Measurements from ENCODE around the gene CYP2E1.

- no peak for TF ChIP-seq EP300 (IDR thresholded peaks at IDR 0.05)
- TF ChIP-seq CTCF (IDR thresholded peaks at IDR 0.05), result no peak
- no peak for TF ChIP-seq POLR2A (IDR thresholded peaks at IDR 0.05; ENCODE audit: low read depth)
- TF ChIP-seq POLR2AphosphoS5 (IDR thresholded peaks at IDR 0.05), result no peak
Measured at GRCh38 chr10:133511408-133511807, 15.8 kb upstream of the CYP2E1 start.
